Measurements from ENCODE around the gene HOGA1.

GRCh38 chr10:97607095-97607636, 23.0 kb downstream of the HOGA1 start:
- no peak for TF ChIP-seq CTCF (IDR thresholded peaks at IDR 0.05)
- no peak for TF ChIP-seq POLR2A (IDR thresholded peaks at IDR 0.05)

Measured in adrenal gland (tissue), 5 donors.